H9 (cell line): ENCODE results near the gene RAB39A. TPM values are rescaled to one million over a fixed set of nuclear protein-coding genes. Genes with fewer than 3 reads are reported as not detected.
"Not testable (repeated sequence)": the region's sequence is repeated elsewhere in the genome, so short reads cannot be mapped to it uniquely, and the experiment has no call there.

Source experiments
- DNase-seq: peaks from one replicate; pipeline ENCODE4 v3.0.0-alpha.2; 2017
- H2AFZ ChIP-seq: one replicate; pipeline ENCODE4 v1.6.1; 2013; ENCODE audit warnings: mild to moderate bottlenecking, low read length, control low read depth, moderate library complexity
- H2AK5ac ChIP-seq: 2 replicates; pipeline ENCODE4 v1.6.1; 2013; ENCODE audit warnings: low read length, control low read depth, mixed read lengths; ENCODE audit not compliant: insufficient read length
- H2BK120ac ChIP-seq: one replicate; pipeline ENCODE4 v1.6.1; 2013; ENCODE audit warnings: low read depth, mild to moderate bottlenecking, low read length, control low read depth, inconsistent platforms; ENCODE audit not compliant: poor library complexity, severe bottlenecking
- H2BK12ac ChIP-seq: 2 replicates; pipeline ENCODE4 v1.6.1; 2013; ENCODE audit warnings: low read length, control low read depth, mixed read lengths, low read depth; ENCODE audit not compliant: insufficient read length
- H2BK15ac ChIP-seq: 2 replicates; pipeline ENCODE4 v1.6.1; 2013; ENCODE audit warnings: low read depth, low read length, control low read depth
- H2BK20ac ChIP-seq: one replicate; pipeline ENCODE4 v1.6.1; 2013; ENCODE audit warnings: low read depth, mild to moderate bottlenecking, low read length, control low read depth, inconsistent platforms; ENCODE audit not compliant: poor library complexity, severe bottlenecking
- H2BK5ac ChIP-seq: 2 replicates; pipeline ENCODE4 v1.6.1; 2013; ENCODE audit warnings: low read length, control low read depth, mixed read lengths; ENCODE audit not compliant: insufficient read length
- H3K14ac ChIP-seq: 2 replicates; pipeline ENCODE4 v1.6.1; 2013; ENCODE audit warnings: low read length, control low read depth; ENCODE audit not compliant: insufficient read depth
- H3K18ac ChIP-seq: 2 replicates; pipeline ENCODE4 v1.6.1; 2013; ENCODE audit warnings: low read depth, mild to moderate bottlenecking, mixed read lengths, low read length, control low read depth; ENCODE audit not compliant: insufficient read length
- H3K23ac ChIP-seq: 2 replicates; pipeline ENCODE4 v1.6.1; 2013; ENCODE audit warnings: low read length, control low read depth, mixed read lengths, low read depth; ENCODE audit not compliant: insufficient read length
- H3K23me2 ChIP-seq: 2 replicates; pipeline ENCODE4 v1.6.1; 2013; ENCODE audit warnings: low read depth, mild to moderate bottlenecking, mixed read lengths, low read length, control low read depth; ENCODE audit not compliant: insufficient read length, poor library complexity, severe bottlenecking
- H3K27ac ChIP-seq: 2 replicates; pipeline ENCODE4 v1.5.1; 2013; ENCODE audit warnings: low read length, control low read depth, mixed read lengths, low read depth; ENCODE audit not compliant: insufficient read length
- H3K27me3 ChIP-seq: 2 replicates; pipeline ENCODE4 v1.6.1; 2013; ENCODE audit warnings: low read length, control low read depth, inconsistent platforms; ENCODE audit not compliant: insufficient read depth
- H3K4ac ChIP-seq: 2 replicates; pipeline ENCODE4 v1.6.1; 2013; ENCODE audit warnings: low read depth, mild to moderate bottlenecking, control low read depth, inconsistent platforms, low read length, moderate library complexity
- H3K4me1 ChIP-seq: 2 replicates; pipeline ENCODE4 v1.6.1; 2013; ENCODE audit warnings: low read length, control low read depth, inconsistent platforms; ENCODE audit not compliant: insufficient read depth
- H3K4me2 ChIP-seq: 2 replicates; pipeline ENCODE4 v1.6.1; 2013; ENCODE audit warnings: low read length, control low read depth, mixed read lengths; ENCODE audit not compliant: insufficient read length, insufficient read depth
- H3K56ac ChIP-seq: 2 replicates; pipeline ENCODE4 v1.6.1; 2013; ENCODE audit warnings: low read depth, mild to moderate bottlenecking, mixed read lengths, low read length, control low read depth; ENCODE audit not compliant: insufficient read length
- H3K79me1 ChIP-seq: 2 replicates; pipeline ENCODE4 v1.6.1; 2013; ENCODE audit warnings: low read depth, mild to moderate bottlenecking, moderate library complexity, low read length, control low read depth, inconsistent platforms; ENCODE audit not compliant: insufficient read depth, poor library complexity, severe bottlenecking
- H3K79me2 ChIP-seq: 2 replicates; pipeline ENCODE4 v1.6.1; 2013; ENCODE audit warnings: low read length, control low read depth, inconsistent platforms; ENCODE audit not compliant: insufficient read depth
- H3K9ac ChIP-seq: 2 replicates; pipeline ENCODE4 v1.6.1; 2013; ENCODE audit warnings: low read length, control low read depth, mixed read lengths; ENCODE audit not compliant: insufficient read length; ENCODE audit errors: extremely low read depth
- H3K9me3 ChIP-seq: one replicate; pipeline ENCODE4 v1.6.1; 2013; ENCODE audit warnings: low read depth, low read length, inconsistent platforms; ENCODE audit not compliant: control insufficient read depth
- H3T11ph ChIP-seq: one replicate; pipeline ENCODE4 v1.6.1; 2013; ENCODE audit warnings: mild to moderate bottlenecking, low read length, control low read depth, inconsistent platforms
- H4K20me1 ChIP-seq: one replicate; pipeline ENCODE4 v1.6.1; 2013; ENCODE audit not compliant: control insufficient read depth, insufficient read length, insufficient read depth
- H4K5ac ChIP-seq: 2 replicates; pipeline ENCODE4 v1.6.1; 2013; ENCODE audit warnings: low read depth, mild to moderate bottlenecking, mixed read lengths, low read length, control low read depth; ENCODE audit not compliant: insufficient read length
- H4K8ac ChIP-seq: replicated peaks from 2 replicates; pipeline ENCODE4 v1.6.1; 2013; ENCODE audit warnings: low read length, control low read depth, mixed read lengths, low read depth; ENCODE audit not compliant: insufficient read length
- H4K91ac ChIP-seq: 2 replicates; pipeline ENCODE4 v1.6.1; 2013; ENCODE audit warnings: low read depth, mild to moderate bottlenecking, moderate library complexity, mixed read lengths, low read length, control low read depth; ENCODE audit not compliant: insufficient read length
- H3K27ac Mint-ChIP-seq, 3 experiments: 2 replicates in 2 of 3; 3 replicates in 1 of 3; pipeline ENCODE4 v1.8.0; 2020 to 2021; ENCODE audit warnings: mixed read lengths in 3 of 3, mild to moderate bottlenecking in 1 of 3, moderate library complexity in 1 of 3
- H3K27me3 Mint-ChIP-seq: 2 replicates; pipeline ENCODE4 v1.8.0; 2021; ENCODE audit warnings: low read depth, mild to moderate bottlenecking, moderate library complexity, mixed read lengths
- H3K36me3 Mint-ChIP-seq, 3 experiments: 2 replicates in 2 of 3; 3 replicates in 1 of 3; pipeline ENCODE4 v1.8.0; 2020 to 2021; ENCODE audit warnings: low read depth in 3 of 3, mixed read lengths in 3 of 3; ENCODE audit not compliant: insufficient read depth in 1 of 3
- H3K4me1 Mint-ChIP-seq, 2 experiments: 2 replicates each; pipeline ENCODE4 v1.8.0; 2020; ENCODE audit warnings: mixed read lengths in 2 of 2
- H3K4me3 Mint-ChIP-seq, 2 experiments: 2 replicates in 1 of 2; 3 replicates in 1 of 2; pipeline ENCODE4 v1.8.0; 2020 to 2021; ENCODE audit warnings: mild to moderate bottlenecking in 2 of 2, mixed read lengths in 2 of 2, moderate library complexity in 1 of 2
- H3K9me3 Mint-ChIP-seq, 2 experiments: 2 replicates in 1 of 2; 3 replicates in 1 of 2; pipeline ENCODE4 v1.8.0; 2020; ENCODE audit warnings: mild to moderate bottlenecking in 2 of 2, mixed read lengths in 2 of 2, moderate library complexity in 1 of 2
- CTCF ChIP-seq: fragments of 200-600 bp; sonication (generic); conservative IDR thresholded peaks from 3 replicates; pipeline ENCODE4 v1.8.0; 2021; ENCODE audit warnings: antibody characterized with exemption, mild to moderate bottlenecking
- WGBS: extraction: QIAGEN DNeasy Blood & Tissue Kit; methylation state at CpG from one replicate; pipeline ENCODE4 v1.1.7; 2013; ENCODE audit warnings: missing lambda C conversion rate, low lambda C conversion rate, mixed read lengths; ENCODE audit not compliant: insufficient read length; ENCODE audit errors: extremely low coverage; 5-methylcytosine and 5-hydroxymethylcytosine counted together
- total RNA-seq: library from RNA; stranded (reverse); gene quantifications from 2 replicates; pipeline ENCODE4 v1.2.1, GENCODE V29; 2021

Gene RAB39A
- total RNA-seq, 1 experiment from 2014 or later: 9.7 TPM

GRCh38 chr11:107921997-107922396 lies 6.3 kb upstream of the RAB39A start:
- no CpG with 5 or more reads among the region's 1 CpG for WGBS
- H3K14ac ChIP-seq: no peak overlapping the region
- no peaks in the 10 kb centered on the region for H3K79me2 ChIP-seq
- H3K4ac ChIP-seq: no peak overlapping the region
- no peak overlapping the region for H2BK12ac ChIP-seq
- no peak overlapping the region for H4K5ac ChIP-seq
- no peaks in the 10 kb centered on the region for H4K20me1 ChIP-seq
- H4K8ac ChIP-seq: no peak overlapping the region
- DNase-seq: no peak
- no peak overlapping the region for H3K9ac ChIP-seq
- H2BK120ac ChIP-seq: no peak overlapping the region
- no peak overlapping the region for H2BK5ac ChIP-seq
- no peak overlapping the region for H2AFZ ChIP-seq
- H2BK15ac ChIP-seq: no peak overlapping the region
- H3K4me1 ChIP-seq: no peaks in the 10 kb centered on the region
- H3K23ac ChIP-seq: no peak overlapping the region
- H4K91ac ChIP-seq: no peak overlapping the region
- H3K27ac ChIP-seq: no peak overlapping the region
- no peaks in the 10 kb centered on the region for H3K79me1 ChIP-seq
- H3T11ph ChIP-seq: no peak overlapping the region
- H3K27me3 ChIP-seq: no peaks in the 10 kb centered on the region
- no peaks in the 10 kb centered on the region for H3K23me2 ChIP-seq
- no peak overlapping the region for H3K4me2 ChIP-seq
- no peak overlapping the region for H3K18ac ChIP-seq
- Mint-ChIP-seq H3K36me3 (no peaks in the 10 kb centered on the region), H3K27ac (no peak overlapping the region), H3K4me3 (no peak overlapping the region), H3K4me1 (peaks cover 0 to 2% of the 10 kb centered on the region in 2 experiments; a peak in 1 of 4 replicates), H3K9me3 (no peaks in the 10 kb centered on the region; a peak in 1 of 5 replicates), H3K27me3 (peaks cover 5% of the 10 kb centered on the region)
- no peak overlapping the region for H3K56ac ChIP-seq
- H2BK20ac ChIP-seq: no peak overlapping the region
- TF ChIP-seq CTCF: no peak
- no peak overlapping the region for H2AK5ac ChIP-seq
- no peaks in the 10 kb centered on the region for H3K9me3 ChIP-seq

- not testable (repeated sequence) for H3K4me2 ChIP-seq, H3K23ac ChIP-seq, H3K23me2 ChIP-seq, H3K14ac ChIP-seq, H3K18ac ChIP-seq, H4K20me1 ChIP-seq, H2BK120ac ChIP-seq, H2BK12ac ChIP-seq, H3K4ac ChIP-seq, H3K27me3 ChIP-seq, H2BK5ac ChIP-seq, H3K79me1 ChIP-seq, H3T11ph ChIP-seq, H3K56ac ChIP-seq, H4K5ac ChIP-seq, H3K27ac ChIP-seq, H3K4me1 Mint-ChIP-seq, H2AK5ac ChIP-seq, H4K91ac ChIP-seq, DNase-seq, H3K79me2 ChIP-seq, H3K9me3 Mint-ChIP-seq, H3K4me3 Mint-ChIP-seq, H2AFZ ChIP-seq, H3K9me3 ChIP-seq, H3K36me3 Mint-ChIP-seq, H3K4me1 ChIP-seq, H3K27ac Mint-ChIP-seq, H3K9ac ChIP-seq, H4K8ac ChIP-seq, H3K27me3 Mint-ChIP-seq, H2BK20ac ChIP-seq, H2BK15ac ChIP-seq
- WGBS: no CpG with 5 or more reads among the region's 1 CpG
Observed at GRCh38 chr11:107923519-107923918, 4.7 kb upstream of the RAB39A start.
